OCI-LY1 (cell line): ENCODE measurements around the gene PSMA4.

ENCODE experiments used
- CTCF ChIP-seq: fragments of 200-600 bp; sonication (generic), shearing (Covaris generic); IDR thresholded peaks from 2 replicates; pipeline ENCODE4 v1.5.1; 2017; ENCODE audit warnings: mild to moderate bottlenecking, antibody characterized with exemption, low read length, moderate library complexity, mixed read lengths
- EZH2 ChIP-seq: fragments of 200-600 bp; sonication (generic), shearing (Covaris generic); IDR thresholded peaks from 2 replicates; pipeline ENCODE4 v1.8.0; 2017; ENCODE audit warnings: borderline replicate concordance, mixed run types, mild to moderate bottlenecking, antibody characterized with exemption, low read length, moderate library complexity, mixed read lengths

DNA sequence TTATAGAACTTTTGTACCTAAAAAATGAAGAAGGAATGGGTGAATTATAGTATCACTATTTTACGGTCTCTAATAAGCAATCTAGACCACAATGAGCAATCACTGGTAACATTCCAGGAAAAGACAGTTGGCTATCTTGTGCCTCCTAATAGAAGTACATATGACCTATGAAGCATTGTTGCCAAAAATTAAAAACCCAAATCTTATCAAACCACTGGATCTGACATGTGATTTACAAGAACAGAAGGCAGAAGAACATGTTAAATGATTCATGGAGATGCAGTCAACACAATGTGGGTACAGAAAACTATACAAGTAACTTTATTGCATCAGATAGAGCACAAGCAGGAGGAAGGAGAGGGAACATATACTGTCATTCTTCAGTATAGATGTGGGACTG, 47.4 kb upstream of the PSMA4 start:
- TF ChIP-seq CTCF, result no peak
- TF ChIP-seq EZH2, result no peak
